T-helper 2 cell treated with Interferon-gamma antibody and Interleukin-4, amounts not matched to agents 5 μg/mL and 100 μg/mL, for 36 hours (primary cell): ENCODE results near the gene CARS1.
"Not testable (repeated sequence)": the region's sequence is repeated elsewhere in the genome, so short reads cannot be mapped to it uniquely, and the experiment has no call there.

Source experiments
- DNase-seq: peaks from one replicate; pipeline ENCODE4 v3.0.0; 2021; ENCODE audit warnings: low spot score
- H3K27ac Mint-ChIP-seq: one replicate; pipeline ENCODE4 v1.8.0; 2021; ENCODE audit warnings: mild to moderate bottlenecking, mixed read lengths
- H3K27me3 Mint-ChIP-seq: one replicate; pipeline ENCODE4 v1.8.0; 2021; ENCODE audit warnings: low read depth, mixed read lengths
- H3K36me3 Mint-ChIP-seq: one replicate; pipeline ENCODE4 v1.8.0; 2021; ENCODE audit warnings: low read depth, mixed read lengths
- H3K4me1 Mint-ChIP-seq: one replicate; pipeline ENCODE4 v1.8.0; 2021; ENCODE audit warnings: low read depth, mixed read lengths
- H3K4me3 Mint-ChIP-seq: one replicate; pipeline ENCODE4 v1.8.0; 2022; ENCODE audit warnings: mild to moderate bottlenecking, moderate library complexity, mixed read lengths
- H3K9me3 Mint-ChIP-seq: one replicate; pipeline ENCODE4 v1.8.0; 2021; ENCODE audit warnings: mixed read lengths

The CARS1 gene

GRCh38 chr11:3085052-3085451 is 27.8 kb upstream of the CARS1 start:
- no peak overlapping the region for H3K27ac Mint-ChIP-seq
- no peaks in the 10 kb centered on the region for H3K36me3 Mint-ChIP-seq
- H3K4me1 Mint-ChIP-seq = no peaks in the 10 kb centered on the region
- no peaks in the 10 kb centered on the region for H3K27me3 Mint-ChIP-seq
- no peaks in the 10 kb centered on the region for H3K9me3 Mint-ChIP-seq
- DNase-seq = no peak
- H3K4me3 Mint-ChIP-seq = no peak overlapping the region

- Mint-ChIP-seq H3K27ac (no peak overlapping the region), H3K4me1 (no peaks in the 10 kb centered on the region)
- no peak for DNase-seq
Measured at GRCh38 chr11:3083321-3083720, 26.1 kb upstream of the CARS1 start.

GRCh38 chr11:3081386-3081751 is 24.1 kb upstream of the CARS1 start:
- H3K36me3 Mint-ChIP-seq = no peaks in the 10 kb centered on the region
- no peak for DNase-seq
- no peaks in the 10 kb centered on the region for H3K27me3 Mint-ChIP-seq
- H3K4me1 Mint-ChIP-seq = no peaks in the 10 kb centered on the region
- H3K4me3 Mint-ChIP-seq = no peak overlapping the region
- no peaks in the 10 kb centered on the region for H3K9me3 Mint-ChIP-seq
- no peak overlapping the region for H3K27ac Mint-ChIP-seq

More at GRCh38 chr11:3083321-3083720, 26.1 kb upstream of the CARS1 start:
- Mint-ChIP-seq H3K4me3 (no peak overlapping the region), H3K36me3 (no peaks in the 10 kb centered on the region), H3K27me3 (no peaks in the 10 kb centered on the region), H3K9me3 (no peaks in the 10 kb centered on the region)

GRCh38 chr11:3080733-3081385 is 23.6 kb upstream of the CARS1 start:
- H3K4me1 Mint-ChIP-seq = no peaks in the 10 kb centered on the region
- DNase-seq = no peak
- H3K27me3 Mint-ChIP-seq = no peaks in the 10 kb centered on the region
- no peak overlapping the region for H3K4me3 Mint-ChIP-seq
- H3K9me3 Mint-ChIP-seq = no peaks in the 10 kb centered on the region
- H3K36me3 Mint-ChIP-seq = no peaks in the 10 kb centered on the region
- no peak overlapping the region for H3K27ac Mint-ChIP-seq

DNA sequence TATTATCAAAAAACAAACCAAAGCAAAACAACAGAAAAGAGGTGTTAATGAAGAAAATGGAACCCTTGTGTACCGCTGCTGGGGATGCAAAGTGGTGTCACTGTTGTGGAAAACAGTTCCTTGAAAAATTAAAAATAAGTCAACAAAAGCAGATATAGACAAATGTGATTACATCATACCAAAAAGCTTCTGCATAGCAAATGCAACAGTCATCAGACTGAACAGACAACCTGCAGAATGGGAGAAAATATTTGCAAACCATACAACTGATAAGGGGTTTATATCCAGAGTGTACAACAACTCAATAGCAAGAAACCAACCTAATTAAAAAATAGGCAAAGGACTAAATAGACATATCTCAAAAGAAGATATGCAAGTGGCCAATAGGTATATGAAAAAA is 22.9 kb upstream of the CARS1 start:
- DNase-seq = no peak
- H3K4me1 Mint-ChIP-seq = no peaks in the 10 kb centered on the region
- H3K9me3 Mint-ChIP-seq = no peaks in the 10 kb centered on the region
- no peaks in the 10 kb centered on the region for H3K36me3 Mint-ChIP-seq
- no peak overlapping the region for H3K27ac Mint-ChIP-seq
- H3K27me3 Mint-ChIP-seq = no peaks in the 10 kb centered on the region
- H3K4me3 Mint-ChIP-seq = no peak overlapping the region

GRCh38 chr11:3077846-3078440 is 20.7 kb upstream of the CARS1 start:
- DNase-seq = no peak
- Mint-ChIP-seq H3K36me3 (no peaks in the 10 kb centered on the region), H3K4me3 (no peak overlapping the region), H3K9me3 (no peaks in the 10 kb centered on the region), H3K27ac (no peak overlapping the region), H3K27me3 (peaks cover 2% of the 10 kb centered on the region), H3K4me1 (no peaks in the 10 kb centered on the region)

DNA sequence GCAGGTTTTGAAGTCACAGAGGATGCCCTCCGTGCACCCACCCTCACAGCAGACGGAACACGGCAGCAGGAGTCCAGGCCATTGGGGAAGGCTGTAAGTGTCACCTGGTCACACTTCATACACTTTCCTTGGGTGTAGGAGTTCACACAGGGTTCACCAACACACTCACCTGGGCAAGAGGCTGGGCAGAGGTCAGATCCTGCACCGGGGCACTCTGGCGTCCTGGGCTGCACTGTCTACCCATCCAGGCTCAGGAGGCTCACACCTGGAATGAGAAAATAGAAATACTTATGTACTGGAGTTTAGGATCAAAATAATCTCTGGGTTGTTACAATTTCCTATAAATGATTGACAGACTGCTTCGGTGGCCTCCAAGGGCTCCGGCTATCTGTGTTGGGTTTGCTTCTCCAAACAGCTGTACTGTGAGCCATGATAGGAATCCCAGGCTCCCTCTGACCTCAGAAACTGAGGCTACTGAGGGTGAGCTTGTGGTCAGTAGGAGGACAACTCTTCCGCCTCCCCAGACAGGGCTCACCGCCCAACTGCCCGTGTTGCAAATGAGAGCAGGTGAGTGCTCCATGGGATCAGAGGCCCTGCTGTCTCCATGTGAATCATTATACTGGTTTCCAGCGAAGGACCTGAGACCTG is 20.1 kb upstream of the CARS1 start:
- no peak overlapping the region for H3K4me3 Mint-ChIP-seq
- DNase-seq = no peak
- no peaks in the 10 kb centered on the region for H3K36me3 Mint-ChIP-seq
- no peaks in the 10 kb centered on the region for H3K9me3 Mint-ChIP-seq
- no peaks in the 10 kb centered on the region for H3K4me1 Mint-ChIP-seq
- H3K27me3 Mint-ChIP-seq = peaks cover 4% of the 10 kb centered on the region
- H3K27ac Mint-ChIP-seq = no peak overlapping the region

GRCh38 chr11:3074912-3075589 is 17.8 kb upstream of the CARS1 start:
- Mint-ChIP-seq H3K36me3 (no peaks in the 10 kb centered on the region), H3K27me3 (peaks cover 7% of the 10 kb centered on the region), H3K27ac (no peak overlapping the region), H3K9me3 (no peaks in the 10 kb centered on the region), H3K4me1 (no peaks in the 10 kb centered on the region), H3K4me3 (no peak overlapping the region)
- no peak for DNase-seq

DNA sequence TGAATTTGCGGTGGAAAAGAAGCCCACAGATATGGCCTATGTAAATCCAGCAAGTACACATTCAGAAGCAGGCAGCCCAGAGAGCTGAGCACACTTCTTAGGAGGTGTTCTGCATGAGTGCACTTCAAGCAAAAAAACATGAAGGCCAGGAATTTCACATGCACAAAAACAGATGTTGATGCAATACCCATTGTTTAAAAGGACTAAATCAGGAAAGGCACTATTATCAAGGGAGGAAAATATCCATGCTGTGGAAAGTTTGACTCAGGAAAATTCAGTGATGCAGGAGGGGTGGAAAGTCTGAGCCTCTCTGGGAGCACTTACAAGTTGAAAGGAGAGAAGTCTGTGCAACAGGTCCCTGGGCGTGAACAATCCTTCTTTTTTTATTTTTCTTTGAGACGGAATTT is 15.8 kb upstream of the CARS1 start:
- Mint-ChIP-seq H3K9me3 (no peaks in the 10 kb centered on the region), H3K27me3 (peaks cover 7% of the 10 kb centered on the region), H3K4me3 (no peak overlapping the region), H3K4me1 (no peaks in the 10 kb centered on the region), H3K36me3 (no peaks in the 10 kb centered on the region), H3K27ac (no peak overlapping the region)
- DNase-seq = no peak

DNA sequence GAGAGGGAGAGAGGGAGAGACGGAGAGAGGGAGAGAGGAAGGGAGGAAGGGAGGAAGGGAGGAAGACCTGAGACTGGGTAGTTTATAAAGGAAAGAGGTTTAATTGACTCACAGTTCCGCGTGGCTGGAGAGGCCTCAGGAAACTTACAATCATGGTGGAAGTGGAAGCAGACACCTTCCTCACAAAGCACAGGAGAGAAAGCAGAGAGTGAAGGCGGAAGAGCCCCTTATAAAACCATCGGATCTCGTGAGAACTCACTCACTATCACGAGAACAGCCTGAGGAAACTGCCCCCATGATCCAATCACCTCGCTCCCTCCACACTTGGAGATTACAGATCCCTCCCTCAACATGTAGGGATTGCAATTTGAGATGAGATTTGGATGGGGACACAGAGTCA is 12.2 kb upstream of the CARS1 start:
- DNase-seq = no peak
- Mint-ChIP-seq H3K4me1 (no peaks in the 10 kb centered on the region), H3K9me3 (no peaks in the 10 kb centered on the region), H3K27me3 (peaks cover 20% of the 10 kb centered on the region), H3K4me3 (no peak overlapping the region), H3K27ac (no peak overlapping the region), H3K36me3 (no peaks in the 10 kb centered on the region)

DNA sequence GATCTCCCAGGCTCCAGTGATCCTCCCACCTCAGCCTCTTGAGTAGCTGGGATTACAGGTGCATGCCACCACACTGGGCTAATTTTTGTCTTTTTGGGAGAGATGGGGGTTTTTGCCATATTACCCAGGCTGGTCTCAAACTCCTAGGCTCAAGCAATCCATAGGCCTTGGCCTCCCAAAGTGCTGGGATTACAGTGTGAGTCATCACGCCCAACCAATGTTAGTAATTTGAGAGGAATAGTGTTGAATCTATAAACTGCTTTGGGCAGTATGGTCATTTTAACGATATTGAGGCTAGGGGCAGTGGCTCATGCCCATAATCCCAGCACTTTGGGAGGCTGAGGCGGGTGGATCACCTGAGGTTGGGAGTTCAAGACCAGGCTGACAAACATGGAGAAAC is 9.1 kb upstream of the CARS1 start:
- not testable (repeated sequence) for DNase-seq, H3K27ac Mint-ChIP-seq, H3K9me3 Mint-ChIP-seq, H3K36me3 Mint-ChIP-seq, H3K4me1 Mint-ChIP-seq, H3K4me3 Mint-ChIP-seq
- peaks cover 19% of the 10 kb centered on the region for H3K27me3 Mint-ChIP-seq

DNA sequence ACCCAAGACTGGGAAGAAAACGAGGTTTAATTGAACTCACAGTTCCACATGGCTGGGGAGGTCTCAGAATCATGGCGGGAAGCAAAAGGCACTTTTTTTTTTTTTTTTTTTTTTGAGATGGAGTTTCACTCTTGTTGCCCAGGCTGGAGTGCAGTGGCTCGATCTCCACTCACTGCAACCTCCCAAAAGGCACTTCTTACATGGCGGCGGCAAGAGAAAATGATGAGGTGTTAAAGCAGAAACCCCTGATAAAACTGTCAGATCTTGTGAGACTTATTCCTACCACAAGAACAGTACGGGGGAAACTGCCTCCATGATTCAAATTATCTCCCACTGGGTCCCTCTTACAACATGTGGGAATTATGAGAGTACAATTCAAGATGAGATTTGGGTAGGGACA is 7.5 kb upstream of the CARS1 start:
- H3K9me3 Mint-ChIP-seq, H3K4me1 Mint-ChIP-seq, H3K36me3 Mint-ChIP-seq, DNase-seq, H3K27ac Mint-ChIP-seq, H3K4me3 Mint-ChIP-seq: not testable (repeated sequence)
- H3K27me3 Mint-ChIP-seq = peaks cover 18% of the 10 kb centered on the region

DNA sequence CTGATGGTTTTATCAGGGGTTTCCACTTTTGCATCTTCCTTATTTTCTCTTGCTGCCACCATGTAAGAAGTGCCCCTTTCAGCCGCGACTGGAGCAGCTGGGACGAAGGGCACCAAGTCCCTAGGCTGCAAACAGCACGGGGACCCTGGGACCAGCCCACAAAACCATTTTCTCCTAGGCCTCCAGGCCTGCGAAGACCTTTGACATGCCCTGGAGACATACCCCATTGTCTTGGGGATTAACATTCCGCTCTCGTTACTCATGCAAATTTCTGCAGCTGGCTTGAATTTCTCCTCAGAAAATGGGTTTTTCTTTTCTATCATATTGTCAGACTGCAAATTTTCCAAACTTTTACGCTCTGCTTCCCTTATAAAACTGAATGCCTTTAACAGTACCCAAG is 6.7 kb upstream of the CARS1 start:
- H3K4me3 Mint-ChIP-seq, H3K27ac Mint-ChIP-seq, H3K36me3 Mint-ChIP-seq, DNase-seq, H3K4me1 Mint-ChIP-seq, H3K9me3 Mint-ChIP-seq: not testable (repeated sequence)
- H3K27me3 Mint-ChIP-seq = peaks cover 18% of the 10 kb centered on the region

DNA sequence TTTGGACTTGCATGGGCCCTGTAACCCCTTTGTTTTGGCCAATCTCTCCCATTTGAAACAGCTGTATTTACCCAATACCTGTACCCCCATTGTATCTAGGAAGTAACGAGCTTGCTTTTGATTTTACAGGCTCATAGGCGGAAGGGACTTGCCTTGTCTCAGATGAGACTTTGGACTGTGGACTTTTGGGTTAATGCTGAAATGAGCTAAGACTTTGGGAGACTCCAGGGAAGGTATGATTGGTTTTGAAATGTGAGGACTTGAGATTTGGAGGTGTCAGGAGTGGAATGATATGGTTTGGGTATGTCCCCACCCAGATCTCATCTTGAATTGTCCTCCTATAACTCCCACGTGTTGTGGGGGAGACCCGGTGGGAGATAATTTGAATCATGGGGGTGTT is 6.2 kb upstream of the CARS1 start:
- H3K36me3 Mint-ChIP-seq, H3K4me3 Mint-ChIP-seq: not testable (repeated sequence)
- peaks cover 18% of the 10 kb centered on the region for H3K27me3 Mint-ChIP-seq

More for the DNA sequence above, 6.2 kb upstream of the CARS1 start:
- not testable (repeated sequence) for H3K27ac Mint-ChIP-seq, DNase-seq, H3K9me3 Mint-ChIP-seq, H3K4me1 Mint-ChIP-seq
